LNCAP (cell line): ENCODE measurements around the gene KRT72.

Experiments used
- TF ChIP-seq, protein P1 (sequence below): fragments of 450-650 bp; IDR thresholded peaks from 2 replicates; pipeline ENCODE4 v1.5.1; 2017; ENCODE audit warnings: mild to moderate bottlenecking

KRT72 gene

DNA sequence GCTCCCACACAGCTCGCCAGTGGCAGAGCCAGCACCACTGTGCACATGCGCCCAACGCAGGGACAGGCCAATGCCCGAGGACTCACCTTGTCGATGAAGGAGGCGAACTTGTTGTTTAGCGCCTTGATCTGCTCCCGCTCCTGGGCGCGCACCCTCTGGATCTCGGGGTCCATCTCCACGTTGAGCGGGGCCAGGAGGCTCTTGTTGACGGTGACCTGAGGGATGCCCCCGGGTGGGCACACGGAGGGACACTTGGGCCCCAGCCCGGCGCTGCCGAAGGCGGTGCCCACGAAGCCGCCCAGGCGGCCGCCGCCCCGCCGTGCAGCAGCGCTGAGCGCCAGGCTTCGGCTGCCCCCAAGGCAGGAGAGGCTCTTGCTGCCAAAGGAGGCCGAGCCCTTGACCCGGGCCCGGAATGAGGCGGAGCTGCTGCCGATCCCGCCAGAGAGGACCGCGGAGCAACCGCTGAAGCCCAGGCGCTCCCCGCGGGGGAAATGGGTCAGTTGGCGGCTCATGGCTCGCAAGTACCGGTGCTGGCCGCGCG is at the start of gene KRT72:
Gene KRT72 (minus strand): TSS at position 523 of the 541 bp plus-strand sequence. CDS start 11 bp downstream, at position 512.
- TF ChIP-seq, protein P1, sequence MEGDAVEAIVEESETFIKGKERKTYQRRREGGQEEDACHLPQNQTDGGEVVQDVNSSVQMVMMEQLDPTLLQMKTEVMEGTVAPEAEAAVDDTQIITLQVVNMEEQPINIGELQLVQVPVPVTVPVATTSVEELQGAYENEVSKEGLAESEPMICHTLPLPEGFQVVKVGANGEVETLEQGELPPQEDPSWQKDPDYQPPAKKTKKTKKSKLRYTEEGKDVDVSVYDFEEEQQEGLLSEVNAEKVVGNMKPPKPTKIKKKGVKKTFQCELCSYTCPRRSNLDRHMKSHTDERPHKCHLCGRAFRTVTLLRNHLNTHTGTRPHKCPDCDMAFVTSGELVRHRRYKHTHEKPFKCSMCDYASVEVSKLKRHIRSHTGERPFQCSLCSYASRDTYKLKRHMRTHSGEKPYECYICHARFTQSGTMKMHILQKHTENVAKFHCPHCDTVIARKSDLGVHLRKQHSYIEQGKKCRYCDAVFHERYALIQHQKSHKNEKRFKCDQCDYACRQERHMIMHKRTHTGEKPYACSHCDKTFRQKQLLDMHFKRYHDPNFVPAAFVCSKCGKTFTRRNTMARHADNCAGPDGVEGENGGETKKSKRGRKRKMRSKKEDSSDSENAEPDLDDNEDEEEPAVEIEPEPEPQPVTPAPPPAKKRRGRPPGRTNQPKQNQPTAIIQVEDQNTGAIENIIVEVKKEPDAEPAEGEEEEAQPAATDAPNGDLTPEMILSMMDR = no peak

DNA sequence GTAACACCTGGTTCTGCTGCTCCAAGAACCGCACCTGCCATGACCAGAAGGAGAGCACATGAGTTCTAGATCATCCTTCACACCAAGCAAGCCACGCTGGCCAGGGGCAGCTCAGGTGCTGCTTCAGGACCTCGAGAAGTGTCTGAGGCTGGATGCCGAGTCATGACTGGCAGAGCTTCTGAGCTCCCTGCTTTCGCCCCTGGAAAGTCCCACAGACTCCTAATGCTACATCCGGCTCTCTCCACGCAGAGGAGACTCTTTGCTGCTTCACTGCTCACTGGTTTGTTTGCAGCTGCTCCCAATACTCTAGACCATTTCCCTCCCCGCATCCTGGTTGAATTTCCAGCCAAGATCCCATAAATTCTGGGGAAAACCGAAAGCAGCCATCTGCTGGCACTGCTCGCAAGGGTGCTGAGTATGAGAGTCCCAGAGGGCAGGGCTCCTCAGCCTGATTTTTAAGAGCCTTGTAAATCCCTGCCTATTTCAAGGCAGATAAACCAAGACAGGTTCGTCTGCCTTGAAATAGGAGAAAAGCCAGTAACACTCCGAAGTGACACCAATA is 49.3 kb upstream of the KRT72 start:
- TF ChIP-seq, protein P1 = no peak

DNA sequence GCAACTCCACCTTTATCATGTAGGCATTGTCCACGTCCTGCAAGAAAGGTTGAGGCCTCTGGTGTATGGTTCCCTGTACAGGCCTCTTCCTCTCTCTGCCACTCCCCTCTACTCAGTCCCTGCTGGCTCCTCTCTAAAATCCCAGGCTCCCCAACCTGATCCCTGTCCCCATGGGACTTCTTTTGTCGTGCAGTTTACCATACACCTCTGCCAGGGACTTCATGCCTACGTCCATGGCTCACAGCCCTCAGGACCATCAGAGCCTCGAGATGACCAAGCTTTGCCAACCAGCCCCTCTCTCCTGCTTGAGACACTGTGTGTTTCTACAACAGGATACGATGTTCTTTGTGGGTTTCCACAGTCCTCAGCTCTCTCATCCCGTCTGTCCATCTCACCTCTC is 47.8 kb upstream of the KRT72 start:
- TF ChIP-seq, protein P1 = no peak

DNA sequence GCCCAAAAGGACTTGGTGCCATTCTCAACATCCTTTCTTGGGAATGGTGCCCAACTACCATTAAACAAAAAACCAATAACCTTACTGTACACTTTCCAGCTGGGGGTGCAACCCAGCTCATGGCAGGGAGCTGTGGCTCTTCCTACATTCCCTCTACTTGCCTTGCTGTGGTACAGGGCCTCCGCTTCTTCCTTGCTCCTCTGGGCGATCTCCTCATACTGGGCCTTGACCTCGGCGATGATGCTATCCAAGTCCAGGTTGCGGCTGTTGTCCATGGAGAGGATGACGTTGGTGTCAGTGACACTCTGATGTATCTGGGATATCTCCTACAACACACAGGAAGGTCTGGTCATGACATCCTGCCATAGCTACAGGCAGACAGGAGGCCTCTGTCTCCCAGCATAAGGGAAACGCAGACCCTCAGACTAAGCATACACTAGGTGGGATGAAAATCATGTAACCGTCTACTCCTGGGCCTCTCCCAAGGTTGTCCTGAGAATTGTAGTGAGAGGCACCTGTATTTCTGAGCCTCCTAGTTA is 46.8 kb upstream of the KRT72 start:
- TF ChIP-seq, protein P1 = no peak

DNA sequence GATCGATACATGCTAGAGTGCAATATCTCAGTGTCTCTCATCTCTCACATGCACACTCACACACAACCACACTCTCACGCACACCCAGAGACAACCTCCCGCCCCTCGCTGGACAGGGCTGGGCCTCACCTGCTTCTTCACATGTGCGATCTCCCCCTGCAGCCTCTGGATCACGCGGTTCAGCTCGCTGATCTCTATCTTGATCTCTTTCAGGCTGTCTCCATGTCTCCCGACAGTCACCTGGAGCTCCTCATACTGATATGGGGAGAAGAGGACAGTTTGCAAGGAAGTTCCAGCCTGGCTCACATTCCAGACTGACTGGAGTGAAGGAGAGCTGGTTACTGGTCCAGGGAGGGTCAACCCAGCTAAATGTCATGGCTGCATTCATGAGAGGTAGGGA is 46.3 kb upstream of the KRT72 start:
- TF ChIP-seq, protein P1 = no peak

DNA sequence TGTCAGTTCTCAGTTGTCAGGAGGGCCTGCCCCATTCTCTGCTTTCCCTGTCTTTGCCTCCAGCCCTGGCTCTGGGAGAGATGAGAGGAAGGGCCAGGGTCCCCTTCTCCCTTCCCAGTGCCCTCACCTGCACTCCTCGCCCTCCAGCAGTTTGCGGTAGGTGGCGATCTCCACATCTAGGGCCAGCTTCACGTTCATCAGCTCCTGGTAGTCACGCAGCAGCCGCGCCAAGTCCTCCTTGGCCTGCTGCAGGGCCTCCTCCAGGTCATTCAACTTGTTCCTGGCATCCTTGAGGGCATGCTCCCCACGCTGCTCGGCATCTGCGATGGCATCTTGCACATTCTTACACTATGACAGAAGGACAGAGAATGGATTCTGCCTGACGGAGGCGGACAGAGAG is 45.4 kb upstream of the KRT72 start:
- TF ChIP-seq, protein P1 = no peak

DNA sequence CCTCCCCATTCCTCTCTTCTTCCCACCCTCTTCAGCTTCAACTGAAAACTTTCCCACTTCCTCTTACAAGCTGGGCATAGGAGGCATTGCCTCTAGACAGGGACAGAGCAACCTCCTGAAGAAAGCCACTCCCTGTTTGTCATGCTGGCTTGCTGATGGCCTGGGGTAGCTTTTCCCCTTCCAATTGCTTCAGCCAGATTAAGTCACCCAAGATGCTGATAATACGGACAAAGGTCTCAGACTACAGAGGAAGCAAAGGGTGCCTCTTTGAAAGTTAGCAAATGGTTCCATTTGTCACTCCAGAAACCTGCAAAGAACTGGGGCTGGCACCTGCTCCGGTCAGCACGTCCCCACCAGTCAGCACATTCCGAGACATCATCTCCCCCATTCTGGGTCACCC is 44.7 kb upstream of the KRT72 start:
- TF ChIP-seq, protein P1 = no peak
